Progenitor cell of endocrine pancreas (in vitro differentiated cells): ENCODE data around the gene COLEC12. TPM values are rescaled to one million over a fixed set of nuclear protein-coding genes. Genes with fewer than 3 reads are reported as not detected.

Experiments
- DNase-seq: peaks from one replicate; pipeline ENCODE4 v3.0.0; 2021; ENCODE audit warnings: low spot score; ENCODE audit not compliant: unreplicated experiment
- H3K27ac Mint-ChIP-seq: 2 replicates; pipeline ENCODE4 v1.8.0; 2021; ENCODE audit warnings: mild to moderate bottlenecking, moderate library complexity, mixed read lengths
- H3K27me3 Mint-ChIP-seq: 2 replicates; pipeline ENCODE4 v1.8.0; 2021; ENCODE audit warnings: mixed read lengths
- H3K36me3 Mint-ChIP-seq: 2 replicates; pipeline ENCODE4 v1.8.0; 2022; ENCODE audit warnings: mixed read lengths; ENCODE audit not compliant: insufficient read depth
- H3K4me1 Mint-ChIP-seq: 2 replicates; pipeline ENCODE4 v1.8.0; 2021; ENCODE audit warnings: low read depth, mixed read lengths
- H3K4me3 Mint-ChIP-seq: 2 replicates; pipeline ENCODE4 v1.8.0; 2021; ENCODE audit warnings: low read depth, mild to moderate bottlenecking, moderate library complexity, mixed read lengths
- H3K9me3 Mint-ChIP-seq: 2 replicates; pipeline ENCODE4 v1.8.0; 2021; ENCODE audit warnings: low read depth, mixed read lengths
- total RNA-seq: library from RNA; stranded (reverse); gene quantifications from 2 replicates; pipeline ENCODE4 v1.2.1, GENCODE V29; 2021
- TF ChIP-seq, protein P1 (sequence below): fragments of 200-600 bp; sonication (generic); IDR thresholded peaks from one replicate; pipeline ENCODE4 v1.5.0; 2021; ENCODE audit warnings: antibody characterized with exemption, mild to moderate bottlenecking; ENCODE audit not compliant: unreplicated experiment

Gene COLEC12
- total RNA-seq, 1 donor from 2014 or later = 0.55 TPM

DNA sequence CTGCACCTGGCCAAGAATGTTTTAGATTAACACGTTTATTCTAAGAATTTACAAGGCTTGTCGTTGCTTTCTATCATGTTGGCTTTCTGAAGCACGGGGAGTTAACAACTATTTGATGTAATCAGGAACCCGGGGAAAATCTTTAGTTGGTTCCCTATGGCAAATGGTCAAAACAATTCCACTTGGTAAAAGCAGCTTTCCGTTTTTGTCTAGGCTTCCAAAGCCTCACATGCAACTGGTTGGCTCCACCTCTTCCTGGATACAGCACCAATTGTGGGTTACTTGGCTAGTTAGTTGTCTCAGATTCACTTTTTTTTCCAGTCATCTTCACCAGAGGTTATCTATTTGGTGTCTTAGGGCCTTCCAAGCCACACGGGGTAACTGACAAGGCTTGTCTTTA is 2.8 kb downstream of the COLEC12 start:
- H3K4me1 Mint-ChIP-seq = peaks cover 13% of the 10 kb centered on the region
- TF ChIP-seq, protein P1, sequence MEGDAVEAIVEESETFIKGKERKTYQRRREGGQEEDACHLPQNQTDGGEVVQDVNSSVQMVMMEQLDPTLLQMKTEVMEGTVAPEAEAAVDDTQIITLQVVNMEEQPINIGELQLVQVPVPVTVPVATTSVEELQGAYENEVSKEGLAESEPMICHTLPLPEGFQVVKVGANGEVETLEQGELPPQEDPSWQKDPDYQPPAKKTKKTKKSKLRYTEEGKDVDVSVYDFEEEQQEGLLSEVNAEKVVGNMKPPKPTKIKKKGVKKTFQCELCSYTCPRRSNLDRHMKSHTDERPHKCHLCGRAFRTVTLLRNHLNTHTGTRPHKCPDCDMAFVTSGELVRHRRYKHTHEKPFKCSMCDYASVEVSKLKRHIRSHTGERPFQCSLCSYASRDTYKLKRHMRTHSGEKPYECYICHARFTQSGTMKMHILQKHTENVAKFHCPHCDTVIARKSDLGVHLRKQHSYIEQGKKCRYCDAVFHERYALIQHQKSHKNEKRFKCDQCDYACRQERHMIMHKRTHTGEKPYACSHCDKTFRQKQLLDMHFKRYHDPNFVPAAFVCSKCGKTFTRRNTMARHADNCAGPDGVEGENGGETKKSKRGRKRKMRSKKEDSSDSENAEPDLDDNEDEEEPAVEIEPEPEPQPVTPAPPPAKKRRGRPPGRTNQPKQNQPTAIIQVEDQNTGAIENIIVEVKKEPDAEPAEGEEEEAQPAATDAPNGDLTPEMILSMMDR = no peak
- no peak overlapping the region for H3K27ac Mint-ChIP-seq
- DNase-seq = no peak
- H3K9me3 Mint-ChIP-seq = no peaks in the 10 kb centered on the region
- no peak overlapping the region for H3K4me3 Mint-ChIP-seq
- peaks cover 54% of the 10 kb centered on the region for H3K27me3 Mint-ChIP-seq
- H3K36me3 Mint-ChIP-seq = no peaks in the 10 kb centered on the region

DNA sequence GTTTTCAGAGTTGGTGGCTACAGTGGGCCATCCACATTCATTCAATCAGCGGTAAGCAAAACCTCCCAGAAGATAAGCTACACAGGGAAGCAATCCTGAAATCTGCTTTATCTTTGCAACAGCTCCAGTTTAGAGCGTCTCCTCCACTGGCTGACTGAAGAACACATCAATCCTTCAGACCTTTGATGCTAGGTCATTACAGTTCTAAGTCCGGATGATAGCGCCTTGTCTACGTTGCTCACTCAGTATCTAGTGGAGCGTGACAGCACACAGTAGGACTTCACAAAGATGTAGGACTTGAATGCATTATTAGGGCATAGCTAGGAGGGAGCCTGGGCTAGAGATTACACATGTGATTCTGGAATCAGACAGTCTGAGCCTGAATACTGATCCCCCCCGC is 5.0 kb downstream of the COLEC12 start:
- Mint-ChIP-seq H3K27ac (no peak overlapping the region), H3K9me3 (no peaks in the 10 kb centered on the region), H3K4me1 (peaks cover 9% of the 10 kb centered on the region), H3K27me3 (peaks cover 37% of the 10 kb centered on the region), H3K36me3 (no peaks in the 10 kb centered on the region), H3K4me3 (no peak overlapping the region)
- DNase-seq = no peak
- TF ChIP-seq, protein P1 = no peak

DNA sequence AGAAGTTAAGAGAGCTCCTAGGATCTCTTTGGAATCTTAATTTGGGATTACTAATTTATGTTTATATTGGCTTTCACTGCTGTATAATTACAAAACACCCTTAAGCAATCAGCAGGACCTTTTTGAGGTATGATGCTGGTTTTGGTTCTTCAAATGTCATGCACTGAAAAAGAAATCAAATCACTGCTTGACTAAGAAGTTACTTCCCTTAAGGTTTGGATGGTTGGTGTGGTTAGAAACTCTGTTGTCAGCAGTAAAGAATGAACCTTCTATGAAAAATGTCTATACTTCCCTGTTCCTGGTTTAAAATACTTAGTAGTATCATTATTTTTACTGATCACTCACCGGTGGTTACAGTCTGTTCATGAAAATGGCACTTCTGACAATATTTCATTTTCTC is 5.5 kb downstream of the COLEC12 start:
- TF ChIP-seq, protein P1 = no peak
- Mint-ChIP-seq H3K36me3 (no peaks in the 10 kb centered on the region), H3K27me3 (peaks cover 36% of the 10 kb centered on the region), H3K9me3 (no peaks in the 10 kb centered on the region), H3K4me3 (no peak overlapping the region), H3K27ac (no peak overlapping the region), H3K4me1 (peaks cover 9% of the 10 kb centered on the region)
- DNase-seq = no peak

DNA sequence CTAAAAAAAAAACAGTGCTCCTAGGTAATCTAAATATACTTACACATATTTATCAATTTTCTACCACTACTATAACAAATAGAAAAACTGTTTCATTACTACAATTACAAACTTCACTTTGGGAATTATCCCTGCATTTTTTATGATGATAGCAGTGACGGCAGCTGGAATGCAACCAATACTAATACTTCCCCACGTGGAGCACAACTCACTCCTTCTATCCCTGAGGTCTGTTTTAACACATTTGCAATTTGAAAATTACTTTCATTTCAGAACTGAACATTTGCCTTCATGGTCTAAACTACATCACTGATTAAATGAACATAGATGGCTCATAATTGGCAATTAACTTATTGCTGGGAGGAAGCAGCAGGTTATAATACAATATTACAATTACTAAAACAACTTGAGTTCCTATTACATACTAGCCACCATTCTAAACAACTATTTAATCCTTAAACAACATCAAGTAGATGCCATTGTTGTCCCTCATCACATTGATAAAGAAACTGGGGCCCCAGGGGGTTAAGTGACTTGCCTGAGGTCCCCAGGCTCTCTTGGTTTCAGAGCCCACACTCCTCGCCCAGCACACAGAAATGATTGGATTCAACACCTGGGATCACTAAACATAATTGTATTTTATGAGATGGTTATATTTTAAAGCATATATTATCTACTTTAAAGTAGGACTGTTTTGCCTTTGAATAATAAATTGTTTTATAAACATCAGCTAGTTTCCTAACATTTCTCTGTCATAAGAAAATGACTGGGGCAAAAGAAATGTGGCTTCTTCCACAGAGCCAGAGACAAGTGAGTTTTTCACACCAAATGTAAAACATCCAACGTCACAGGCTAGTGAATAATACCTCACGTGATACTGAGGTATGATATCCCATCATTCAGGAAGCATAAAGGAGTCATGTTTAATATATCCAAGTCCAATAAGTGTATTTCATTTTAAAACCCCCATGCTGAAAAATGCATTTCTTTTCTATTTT is 6.2 kb downstream of the COLEC12 start:
- peaks cover 32% of the 10 kb centered on the region for H3K27me3 Mint-ChIP-seq
- peaks cover 9% of the 10 kb centered on the region for H3K4me1 Mint-ChIP-seq
- no peaks in the 10 kb centered on the region for H3K9me3 Mint-ChIP-seq
- no peaks in the 10 kb centered on the region for H3K36me3 Mint-ChIP-seq
- TF ChIP-seq, protein P1 = no peak
- no peak overlapping the region for H3K27ac Mint-ChIP-seq
- no peak for DNase-seq
- H3K4me3 Mint-ChIP-seq = no peak overlapping the region

DNA sequence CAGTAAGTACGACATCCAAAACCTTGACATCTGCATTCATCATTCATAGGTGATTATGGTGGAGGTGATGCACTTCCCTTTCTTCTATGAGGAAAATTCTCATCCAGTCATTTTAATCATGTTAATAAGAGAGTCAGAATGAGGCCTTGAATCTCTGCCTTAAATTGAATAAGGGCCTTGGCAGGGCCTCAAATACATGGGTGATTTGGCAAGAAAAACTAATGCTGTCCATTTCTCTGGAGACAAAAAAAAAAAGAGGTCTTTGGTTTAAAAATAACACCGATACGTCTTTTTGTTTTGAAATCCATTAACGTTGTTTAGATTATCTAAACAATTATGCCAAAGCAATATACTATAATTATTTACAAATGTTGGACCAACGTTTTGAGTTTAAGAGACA is 8.1 kb downstream of the COLEC12 start:
- H3K27ac Mint-ChIP-seq = no peak overlapping the region
- no peaks in the 10 kb centered on the region for H3K9me3 Mint-ChIP-seq
- H3K36me3 Mint-ChIP-seq = no peaks in the 10 kb centered on the region
- H3K27me3 Mint-ChIP-seq = peaks cover 17% of the 10 kb centered on the region
- peaks cover 5% of the 10 kb centered on the region for H3K4me1 Mint-ChIP-seq
- no peak for DNase-seq
- TF ChIP-seq, protein P1 = no peak
- H3K4me3 Mint-ChIP-seq = no peak overlapping the region
